Spleen (tissue), 11 donors: ENCODE results near the gene KCNH5. TPM values are rescaled to one million over a fixed set of nuclear protein-coding genes. Genes with fewer than 3 reads are reported as not detected.
A peak's percentile ranks its signal among the peaks of the same experiment; 100 is the strongest.

Experiments
- DNase-seq: peaks from one replicate; pipeline ENCODE4 v3.0.0-alpha.2; 2020
- H3K27ac ChIP-seq, 8 donors: fragments of 200-600 bp; sonication (generic) in 7 of 8; 1 replicate in 4 of 8; 2 replicates in 4 of 8; pipeline versions ENCODE4 v1.5.0 to v1.8.0; 2016 to 2021; ENCODE audit warnings: inconsistent platforms in 4 of 8, mild to moderate bottlenecking in 4 of 8, moderate library complexity in 1 of 8
- H3K27me3 ChIP-seq, 7 donors: fragments of 200-600 bp; sonication (generic) in 6 of 7; replicated peaks in 1 of 7; 1 replicate in 4 of 7; 2 replicates in 3 of 7; pipeline versions ENCODE4 v1.5.0 to v1.8.0; 2016 to 2021; ENCODE audit warnings: inconsistent platforms in 3 of 7, mild to moderate bottlenecking in 1 of 7
- H3K36me3 ChIP-seq, 6 donors: fragments of 200-600 bp; sonication (generic) in 5 of 6; 1 replicate in 4 of 6; 2 replicates in 2 of 6; pipeline versions ENCODE4 v1.5.0 to v1.8.0; 2016 to 2021; ENCODE audit warnings: inconsistent platforms in 2 of 6
- H3K4me1 ChIP-seq, 6 donors: fragments of 200-600 bp; sonication (generic) in 5 of 6; 1 replicate in 3 of 6; 2 replicates in 3 of 6; pipeline versions ENCODE4 v1.5.0 to v1.8.0; 2016 to 2021; ENCODE audit warnings: inconsistent platforms in 3 of 6
- H3K4me3 ChIP-seq, 8 donors: fragments of 200-600 bp; sonication (generic) in 7 of 8; 1 replicate in 4 of 8; 2 replicates in 4 of 8; pipeline versions ENCODE4 v1.5.0 to v1.8.0; 2016 to 2021; ENCODE audit warnings: inconsistent platforms in 4 of 8, mild to moderate bottlenecking in 4 of 8, moderate library complexity in 2 of 8
- H3K9me3 ChIP-seq, 8 donors: fragments of 200-600 bp; sonication (generic) in 7 of 8; 1 replicate in 4 of 8; 2 replicates in 4 of 8; pipeline versions ENCODE4 v1.5.0 to v1.8.0; 2016 to 2021; ENCODE audit warnings: inconsistent platforms in 4 of 8
- POLR2A ChIP-seq, 3 donors: fragments of 450-650 bp; IDR thresholded peaks; one replicate each; pipeline ENCODE4 v1.5.1; 2017; ENCODE audit warnings: antibody characterized with exemption in 3 of 3, mild to moderate bottlenecking in 1 of 3
- POLR2AphosphoS5 ChIP-seq, 3 donors: sonication (generic); formaldehyde crosslinking; IDR thresholded peaks; one replicate each; pipeline ENCODE4 v1.5.1; 2017; ENCODE audit warnings: antibody characterized with exemption in 3 of 3
- WGBS, 5 donors: extraction: QIAGEN DNeasy Blood & Tissue Kit in 3 of 5; methylation state at CpG; one replicate each; pipeline versions ENCODE4 v1.1.5 to v1.1.7; 2013 to 2018; 5-methylcytosine and 5-hydroxymethylcytosine counted together
- intact Hi-C: fragments of 100-400 bp; cut with DNase I; formaldehyde crosslinking; loops from one replicate; pipeline ENCODE4 v1.15.0; 2023; ENCODE audit warnings: low total_unique reads
- polyA plus RNA-seq, 3 donors: library from polyadenylated mRNA; stranded (reverse); fragments of 200-250 nt; gene quantifications; one replicate each; pipeline ENCODE4 v1.2.1, GENCODE V29; 2013
- total RNA-seq, 7 donors: library from RNA; depleted of rRNA in 3 of 7; stranded (reverse); fragments of >200 nt in 3 of 7; fragmentation: NEBNext Ultra II Directional in 4 of 7; extraction: Animal tissue kit (Norgen Biotek cat#: 25700) in 4 of 7; gene quantifications; one replicate each; pipeline versions ENCODE4 v1.1.0 to v1.2.1, GENCODE V29; 2016 to 2021
- TF ChIP-seq, protein P1 (sequence below), 11 experiments: fragments of 200-600 bp in 7 of 11; fragments of 450-650 bp in 4 of 11; sonication (generic) in 4 of 11; IDR thresholded peaks in 8 of 11; conservative IDR thresholded peaks in 3 of 11; 1 replicate in 7 of 11; 2 replicates in 4 of 11; pipeline versions ENCODE4 v1.4.0 to v1.8.0; 2016 to 2021; ENCODE audit warnings: antibody characterized with exemption in 11 of 11, inconsistent platforms in 4 of 11, mild to moderate bottlenecking in 1 of 11
- donor health status: healthy with polysubstance abuse.
- donor health status: DM: no; HTN: no; CAD: no; lungs with moderate emphysema.
- donor health status: DM: no; HTN: no; CAD: no.
- donor health status: Bipolar disorder and iron deficiency.
- donor health status: healthy.
- donor health status: DM: no; HTN: no; CAD: no.
- donor health status: DM: yes; HTN: yes; CAD: no.

The KCNH5 gene
- total and polyA plus RNA-seq, 10 donors: 0.02 to 0.03 (median 0.03) TPM; not detected in 6

DNA sequence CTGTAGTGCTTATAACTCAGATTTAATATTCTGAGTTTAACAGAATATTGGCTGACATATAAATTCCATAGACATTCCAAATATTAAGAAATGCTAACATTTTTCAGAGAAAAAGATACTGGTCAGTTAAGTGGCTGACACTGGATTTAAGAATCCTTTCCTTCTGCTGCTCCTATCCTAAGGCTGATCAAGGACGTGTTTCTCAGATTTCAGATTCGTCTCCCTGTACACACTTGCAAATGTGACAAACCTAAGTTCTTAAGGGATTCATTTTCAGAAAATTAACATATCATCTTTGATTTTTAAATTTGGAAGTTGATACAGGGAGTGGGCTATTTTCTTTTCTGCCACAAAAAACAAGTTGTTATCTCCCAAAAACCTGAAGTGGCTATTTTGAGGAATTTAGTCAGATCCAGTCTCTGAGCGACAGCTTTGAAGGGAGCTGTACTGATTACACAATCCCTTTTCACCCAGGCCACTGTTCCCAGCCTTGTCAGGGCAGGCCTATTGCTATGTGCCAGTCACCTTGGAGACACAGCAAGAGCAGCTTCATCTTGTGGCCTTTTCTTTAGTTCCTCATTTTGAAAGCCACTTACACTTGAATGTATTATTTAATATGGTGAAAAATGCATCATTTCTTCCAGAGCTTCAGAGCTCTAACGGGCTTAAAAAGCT, 370.6 kb downstream of the KCNH5 start:
- H3K27ac ChIP-seq: no peak overlapping the region
- DNase-seq: no peak
- no peak overlapping the region for H3K4me3 ChIP-seq
- TF ChIP-seq, protein P1, sequence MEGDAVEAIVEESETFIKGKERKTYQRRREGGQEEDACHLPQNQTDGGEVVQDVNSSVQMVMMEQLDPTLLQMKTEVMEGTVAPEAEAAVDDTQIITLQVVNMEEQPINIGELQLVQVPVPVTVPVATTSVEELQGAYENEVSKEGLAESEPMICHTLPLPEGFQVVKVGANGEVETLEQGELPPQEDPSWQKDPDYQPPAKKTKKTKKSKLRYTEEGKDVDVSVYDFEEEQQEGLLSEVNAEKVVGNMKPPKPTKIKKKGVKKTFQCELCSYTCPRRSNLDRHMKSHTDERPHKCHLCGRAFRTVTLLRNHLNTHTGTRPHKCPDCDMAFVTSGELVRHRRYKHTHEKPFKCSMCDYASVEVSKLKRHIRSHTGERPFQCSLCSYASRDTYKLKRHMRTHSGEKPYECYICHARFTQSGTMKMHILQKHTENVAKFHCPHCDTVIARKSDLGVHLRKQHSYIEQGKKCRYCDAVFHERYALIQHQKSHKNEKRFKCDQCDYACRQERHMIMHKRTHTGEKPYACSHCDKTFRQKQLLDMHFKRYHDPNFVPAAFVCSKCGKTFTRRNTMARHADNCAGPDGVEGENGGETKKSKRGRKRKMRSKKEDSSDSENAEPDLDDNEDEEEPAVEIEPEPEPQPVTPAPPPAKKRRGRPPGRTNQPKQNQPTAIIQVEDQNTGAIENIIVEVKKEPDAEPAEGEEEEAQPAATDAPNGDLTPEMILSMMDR (IDR thresholded peaks at IDR 0.05 in 8 of 11, conservative IDR thresholded peaks at IDR 0.05 in 3 of 11): no peak
- TF ChIP-seq POLR2AphosphoS5 (IDR thresholded peaks at IDR 0.05) (peak in 1 of 3 donors; percentile 22), POLR2A (IDR thresholded peaks at IDR 0.05) (no peak)
- WGBS, 5 donors: 43 to 55% (median 48%) methylated on average over 4 of the region's 4 CpGs
- no peaks in the 10 kb centered on the region for H3K4me1 ChIP-seq
- H3K9me3 ChIP-seq: no peaks in the 10 kb centered on the region
- H3K27me3 ChIP-seq: no peaks in the 10 kb centered on the region
- intact Hi-C loops: no loop called here
- H3K36me3 ChIP-seq: no peaks in the 10 kb centered on the region

DNA sequence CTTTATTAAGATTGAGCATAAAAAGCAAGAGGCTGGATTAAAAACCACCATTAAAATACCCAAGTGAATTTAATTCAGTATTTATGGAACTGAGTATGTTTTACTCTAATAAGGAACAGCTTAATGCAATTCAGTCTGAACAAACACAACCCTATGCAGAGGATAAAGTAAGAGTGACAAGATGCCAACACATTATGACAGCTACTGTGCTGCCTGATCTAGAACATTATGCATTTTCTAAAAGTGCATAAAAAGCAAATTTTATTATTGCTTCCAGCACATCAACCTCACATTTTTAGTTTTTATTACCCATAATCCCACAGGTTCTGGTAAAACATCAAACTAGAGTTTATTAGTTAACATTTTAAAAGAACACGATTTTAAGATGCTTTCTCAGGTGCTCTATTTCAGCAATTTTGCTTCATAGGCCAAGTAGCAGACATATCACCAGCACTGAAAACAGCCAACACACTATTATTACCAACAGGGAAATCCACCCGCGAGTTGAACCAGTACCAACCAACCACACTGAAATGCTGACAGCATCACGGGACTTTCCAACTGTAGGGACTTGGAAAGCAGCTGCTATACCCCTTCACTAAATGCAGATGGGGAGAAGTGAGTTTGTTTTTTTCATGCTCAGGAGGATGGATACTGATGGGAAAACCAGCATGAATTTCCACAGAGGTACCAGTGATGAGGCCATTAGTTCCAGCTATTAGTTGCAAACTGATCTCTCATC, 372.1 kb downstream of the KCNH5 start:
- no peak overlapping the region for H3K27ac ChIP-seq
- TF ChIP-seq POLR2A (IDR thresholded peaks at IDR 0.05) (no peak), POLR2AphosphoS5 (IDR thresholded peaks at IDR 0.05) (no peak)
- TF ChIP-seq, protein P1 (IDR thresholded peaks at IDR 0.05 in 8 of 11, conservative IDR thresholded peaks at IDR 0.05 in 3 of 11): no peak
- no peak overlapping the region for H3K4me3 ChIP-seq
- no peaks in the 10 kb centered on the region for H3K36me3 ChIP-seq
- H3K4me1 ChIP-seq: no peaks in the 10 kb centered on the region
- intact Hi-C loops: no loop called here
- H3K9me3 ChIP-seq: no peaks in the 10 kb centered on the region
- H3K27me3 ChIP-seq: no peaks in the 10 kb centered on the region
- 88 to 93% (median 91%) methylated on average over 4 of the region's 4 CpGs for WGBS, 5 donors
- DNase-seq: no peak

DNA sequence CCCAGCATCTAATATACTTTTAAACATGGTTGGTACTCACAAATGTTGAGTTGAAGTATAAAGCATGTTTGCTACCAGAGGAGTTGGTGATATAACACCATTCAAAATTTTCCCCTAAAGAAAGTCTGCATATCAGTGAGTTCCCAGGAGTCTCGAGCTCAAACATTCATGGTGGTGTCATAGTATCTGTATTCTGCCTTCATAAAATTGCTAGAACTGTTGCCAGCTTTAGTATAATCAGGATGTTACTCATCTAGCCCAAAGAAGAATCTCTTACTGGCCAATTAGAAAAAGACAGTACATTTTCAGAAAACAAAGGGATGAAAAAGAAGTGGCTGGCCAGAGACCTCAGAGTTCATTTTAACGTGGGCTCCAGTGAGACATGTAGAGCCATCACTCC, 374.7 kb downstream of the KCNH5 start:
- H3K4me3 ChIP-seq: no peak overlapping the region
- intact Hi-C loops: no loop called here
- no peak for DNase-seq
- H3K27me3 ChIP-seq: no peaks in the 10 kb centered on the region
- TF ChIP-seq, protein P1 (IDR thresholded peaks at IDR 0.05 in 8 of 11, conservative IDR thresholded peaks at IDR 0.05 in 3 of 11): no peak
- TF ChIP-seq POLR2AphosphoS5 (IDR thresholded peaks at IDR 0.05) (no peak), POLR2A (IDR thresholded peaks at IDR 0.05) (no peak)
- H3K4me1 ChIP-seq: no peaks in the 10 kb centered on the region
- WGBS, 5 donors: 57 to 79% (median 64%) methylated on average over 2 of the region's 2 CpGs
- no peaks in the 10 kb centered on the region for H3K36me3 ChIP-seq
- no peak overlapping the region for H3K27ac ChIP-seq
- H3K9me3 ChIP-seq: no peaks in the 10 kb centered on the region

DNA sequence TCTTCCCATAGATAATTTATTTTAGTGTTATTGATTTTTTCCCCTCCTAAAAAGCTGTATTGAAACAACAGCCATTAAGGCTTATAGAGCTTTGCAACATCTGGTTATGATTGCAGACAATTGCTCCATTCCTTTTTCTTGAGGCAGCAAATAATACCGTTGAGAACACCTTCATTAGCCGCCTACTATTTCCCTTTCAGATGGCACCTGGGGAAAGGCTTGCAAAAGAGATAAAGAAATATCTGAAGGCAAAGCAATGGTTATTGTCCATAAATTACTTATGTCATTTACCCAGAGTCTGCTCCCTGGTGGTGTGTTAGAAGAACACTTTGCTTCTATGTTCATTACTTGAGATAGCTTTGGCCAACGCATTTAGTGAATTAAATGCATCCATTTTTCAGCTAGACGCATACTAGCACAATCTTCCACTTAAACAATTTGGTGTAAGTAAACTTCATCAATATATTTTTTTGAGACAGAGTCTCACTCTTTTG, 377.8 kb downstream of the KCNH5 start:
- WGBS, 5 donors: 82 to 92% (median 87%) methylated on average over 4 of the region's 4 CpGs
- TF ChIP-seq POLR2AphosphoS5 (IDR thresholded peaks at IDR 0.05): no peak
- TF ChIP-seq, protein P1 (IDR thresholded peaks at IDR 0.05 in 8 of 11, conservative IDR thresholded peaks at IDR 0.05 in 3 of 11): no peak
- TF ChIP-seq POLR2A (IDR thresholded peaks at IDR 0.05): no peak
- intact Hi-C loops: no loop called here

More for the DNA sequence above, 377.8 kb downstream of the KCNH5 start:
- no peaks in the 10 kb centered on the region for H3K36me3 ChIP-seq
- no peak overlapping the region for H3K27ac ChIP-seq
- no peaks in the 10 kb centered on the region for H3K4me1 ChIP-seq
- no peak for DNase-seq
- no peaks in the 10 kb centered on the region for H3K9me3 ChIP-seq
- H3K4me3 ChIP-seq: no peak overlapping the region
- no peaks in the 10 kb centered on the region for H3K27me3 ChIP-seq
